SKM-1 (cell line): ENCODE results near the gene SYTL1.

Experiments used
- DNase-seq: peaks from one replicate; lab custom pipeline; 2025; ENCODE audit not compliant: unreplicated experiment; lab: John Stamatoyannopoulos, UW

SYTL1 gene

DNA sequence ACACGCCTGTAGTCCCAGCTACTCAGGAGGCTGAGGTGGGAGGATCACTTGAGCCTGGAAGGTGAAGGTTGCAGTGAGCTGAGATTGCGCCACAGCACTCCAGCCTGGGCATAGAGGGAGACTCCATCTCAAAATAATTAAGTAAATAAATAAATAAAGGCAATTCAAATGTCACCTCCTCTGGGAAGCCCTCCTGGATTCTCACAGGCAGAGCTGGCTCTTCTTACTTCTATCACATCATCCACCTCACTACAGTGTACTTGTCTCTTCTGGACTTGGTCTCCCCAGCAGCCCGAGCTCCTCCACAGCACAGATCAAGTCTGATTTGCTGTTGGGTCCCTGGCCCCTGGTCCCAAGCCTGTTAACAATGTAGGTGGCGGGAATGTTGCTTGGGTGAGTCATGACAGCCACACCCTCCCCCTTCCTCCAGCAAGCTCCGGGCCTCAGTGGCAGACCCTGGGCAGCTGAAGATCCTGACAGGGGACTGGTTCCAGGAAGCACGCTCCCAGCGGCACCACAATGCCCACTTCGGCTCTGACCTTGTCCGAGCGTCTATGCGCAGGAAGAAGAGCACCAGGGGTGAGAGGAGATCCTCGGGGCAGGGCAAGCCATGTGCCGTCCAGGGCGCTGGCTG lies 5.3 kb downstream of the SYTL1 start:
- no peak for DNase-seq

DNA sequence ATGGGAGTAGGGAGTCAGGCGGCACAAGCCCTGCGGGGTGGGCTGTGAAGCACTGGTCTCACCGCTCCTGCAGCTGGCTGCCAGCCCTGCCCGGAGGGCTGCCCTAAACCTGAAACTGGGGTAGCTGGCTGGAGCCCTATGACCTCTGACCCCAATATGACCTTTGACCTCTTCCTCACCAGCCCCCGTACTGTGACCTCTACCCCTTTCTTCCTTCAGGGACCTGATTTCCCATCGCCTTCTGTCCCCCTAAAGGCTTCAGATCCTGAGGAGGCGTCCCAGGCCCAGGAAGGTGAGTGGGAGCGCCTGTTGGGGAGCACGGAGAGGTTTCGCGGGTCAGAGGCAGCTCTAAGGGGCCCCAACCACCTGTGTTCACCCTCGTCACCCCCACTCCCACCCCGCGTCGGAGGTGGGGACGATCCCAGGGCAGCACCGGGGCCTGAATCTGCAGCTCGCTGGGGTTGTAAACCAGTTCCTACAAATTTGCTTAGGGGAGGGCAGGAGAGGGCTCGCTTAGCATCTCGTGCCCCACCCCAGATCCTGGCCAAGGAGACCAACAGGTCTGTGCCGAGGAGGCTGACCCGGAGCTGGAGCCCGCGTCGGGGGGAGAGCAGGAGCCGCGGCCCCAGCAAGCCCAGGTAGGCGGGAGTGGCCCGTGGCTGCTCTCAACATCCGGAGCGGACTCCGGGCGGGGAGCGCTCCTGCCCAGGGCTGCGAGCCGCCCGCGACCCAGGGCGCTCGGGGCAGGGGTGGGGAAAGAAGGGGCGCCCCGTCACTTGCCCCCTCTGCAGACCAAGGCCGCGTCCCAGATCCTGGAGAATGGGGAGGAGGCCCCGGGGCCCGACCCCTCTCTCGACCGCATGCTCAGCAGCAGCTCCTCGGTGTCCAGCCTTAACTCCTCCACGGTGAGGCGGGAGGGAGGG lies 7.3 kb downstream of the SYTL1 start:
- no peak for DNase-seq

DNA sequence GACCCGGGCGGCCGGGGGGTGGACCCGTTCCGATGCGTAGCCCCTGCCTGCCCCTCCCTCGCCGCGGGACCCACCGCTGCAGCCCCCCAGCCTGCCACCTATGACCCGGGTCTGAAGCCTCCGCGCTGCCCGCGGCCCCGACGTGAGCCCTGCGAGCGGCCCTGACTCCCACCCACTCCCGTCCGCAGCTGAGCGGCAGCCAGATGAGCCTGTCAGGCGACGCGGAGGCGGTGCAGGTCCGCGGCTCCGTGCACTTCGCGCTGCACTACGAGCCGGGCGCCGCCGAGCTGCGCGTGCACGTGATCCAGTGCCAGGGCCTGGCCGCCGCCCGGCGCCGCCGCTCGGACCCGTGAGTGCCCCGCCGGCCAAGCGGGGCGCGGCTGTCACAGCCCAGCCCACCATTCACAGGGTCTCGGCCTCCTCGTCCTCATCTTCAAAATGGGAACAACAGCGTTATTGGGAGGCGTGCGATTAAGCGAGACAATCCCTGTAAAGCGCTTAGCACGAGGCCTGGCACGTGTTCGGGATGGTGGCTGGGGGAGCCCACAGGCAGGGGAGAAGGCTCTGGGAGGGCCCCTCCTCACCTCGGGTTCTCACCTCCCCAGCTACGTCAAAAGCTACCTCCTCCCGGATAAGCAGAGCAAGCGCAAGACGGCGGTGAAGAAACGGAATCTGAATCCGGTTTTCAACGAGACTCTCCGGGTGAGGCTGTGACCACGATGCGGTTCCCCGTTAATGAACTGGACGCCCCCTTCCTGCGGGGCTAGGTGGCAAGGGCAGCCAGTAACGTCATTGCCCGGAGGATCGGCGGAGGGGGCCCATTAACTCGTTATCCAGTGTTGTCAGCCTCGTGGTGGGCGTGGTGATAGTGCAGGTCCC lies 8.2 kb downstream of the SYTL1 start:
- DNase-seq = no peak

DNA sequence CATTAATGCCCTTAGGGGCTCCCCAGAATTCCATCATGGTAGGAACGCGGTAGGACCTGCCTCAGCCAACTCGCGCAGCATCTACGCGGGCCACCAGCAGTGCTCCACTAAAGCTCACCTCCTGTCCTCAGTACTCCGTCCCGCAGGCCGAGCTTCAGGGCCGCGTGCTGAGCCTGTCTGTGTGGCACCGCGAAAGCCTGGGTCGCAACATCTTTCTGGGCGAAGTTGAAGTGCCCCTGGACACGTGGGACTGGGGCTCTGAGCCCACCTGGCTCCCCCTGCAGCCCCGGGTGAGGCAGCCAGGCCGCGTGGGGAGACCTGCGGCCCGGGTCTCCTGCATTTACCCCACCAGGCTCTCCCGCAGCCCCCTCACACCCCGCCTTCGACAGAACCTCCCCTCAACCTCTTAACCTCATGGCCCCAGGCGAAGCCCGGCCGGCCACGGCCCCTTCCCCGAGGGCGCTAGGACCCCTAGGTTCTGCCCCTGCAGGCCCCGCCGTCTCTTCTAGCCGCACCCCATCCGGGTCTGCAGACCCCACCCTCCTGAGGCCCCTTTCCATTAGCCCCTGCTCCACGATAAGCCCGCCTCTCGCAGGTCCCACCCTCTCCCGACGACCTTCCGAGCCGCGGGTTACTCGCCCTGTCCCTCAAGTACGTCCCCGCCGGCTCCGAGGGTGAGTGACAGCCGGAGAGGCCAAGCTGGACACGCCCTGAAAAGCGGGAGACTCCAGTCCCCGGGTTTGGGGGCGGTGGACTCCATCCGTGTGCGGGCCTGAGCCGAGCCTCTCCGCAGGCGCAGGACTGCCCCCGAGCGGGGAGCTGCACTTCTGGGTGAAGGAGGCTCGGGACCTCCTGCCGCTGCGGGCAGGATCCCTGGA lies 9.1 kb downstream of the SYTL1 start:
- DNase-seq = no peak

DNA sequence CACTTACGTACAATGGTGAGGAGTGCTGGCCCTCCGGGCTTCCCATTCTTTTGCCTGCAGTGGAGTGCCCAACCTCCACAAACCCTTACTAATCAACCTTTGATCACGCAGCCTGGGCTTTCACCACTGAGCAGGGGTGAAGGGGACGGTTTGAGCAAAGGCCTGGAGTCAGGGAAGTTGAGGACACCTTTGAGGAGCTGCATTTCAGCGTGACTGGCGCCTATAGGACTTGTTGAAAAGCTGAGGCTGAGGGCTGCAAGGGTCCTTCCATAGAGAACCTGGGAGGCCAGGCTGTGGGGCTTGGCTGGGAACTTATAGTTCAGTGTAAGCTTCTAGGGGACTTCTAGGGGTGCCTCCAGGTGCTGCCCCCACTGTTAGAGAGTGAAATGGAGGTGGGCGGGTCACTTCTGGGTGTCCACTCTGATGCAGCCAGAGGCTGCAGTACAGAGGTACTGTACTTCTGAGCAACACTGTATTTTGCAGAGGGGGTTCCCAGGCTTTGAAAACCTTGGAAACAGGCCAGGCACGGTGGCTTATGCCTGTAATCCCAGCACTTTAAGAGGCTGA lies 9.8 kb downstream of the SYTL1 start:
- no peak for DNase-seq

DNA sequence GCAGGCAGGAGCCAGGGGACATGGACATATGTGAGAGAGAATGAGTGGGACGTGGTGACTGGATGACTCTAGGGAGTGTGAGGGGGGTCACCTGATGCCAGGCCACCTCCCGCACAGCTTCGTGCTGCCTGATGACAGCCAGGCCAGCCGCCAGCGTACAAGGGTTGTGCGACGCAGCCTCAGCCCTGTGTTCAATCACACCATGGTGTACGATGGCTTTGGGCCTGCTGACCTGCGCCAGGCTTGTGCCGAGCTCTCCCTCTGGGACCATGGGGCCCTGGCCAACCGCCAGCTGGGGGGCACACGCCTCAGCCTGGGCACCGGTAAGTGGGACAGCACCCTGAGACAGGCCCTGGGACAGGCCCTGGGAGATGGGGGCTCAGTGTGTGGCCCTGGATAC lies 11.3 kb downstream of the SYTL1 start:
- DNase-seq = no peak

DNA sequence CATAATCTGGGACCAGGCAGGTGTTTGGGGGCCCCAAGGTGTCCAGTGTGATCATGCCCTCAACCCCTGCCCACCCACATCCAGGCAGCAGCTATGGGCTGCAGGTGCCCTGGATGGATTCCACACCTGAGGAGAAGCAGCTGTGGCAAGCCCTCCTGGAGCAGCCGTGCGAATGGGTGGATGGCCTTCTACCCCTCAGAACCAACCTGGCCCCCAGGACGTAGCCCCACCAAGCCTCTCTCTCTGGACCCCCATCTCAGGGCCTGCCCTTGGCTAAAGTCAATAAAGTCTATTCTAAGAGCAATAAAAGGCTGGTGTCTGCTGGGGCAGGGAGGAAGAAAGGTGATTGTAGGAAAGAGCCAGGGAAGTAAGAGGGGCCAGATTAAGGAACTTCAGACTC lies 11.8 kb downstream of the SYTL1 start:
- no peak for DNase-seq

DNA sequence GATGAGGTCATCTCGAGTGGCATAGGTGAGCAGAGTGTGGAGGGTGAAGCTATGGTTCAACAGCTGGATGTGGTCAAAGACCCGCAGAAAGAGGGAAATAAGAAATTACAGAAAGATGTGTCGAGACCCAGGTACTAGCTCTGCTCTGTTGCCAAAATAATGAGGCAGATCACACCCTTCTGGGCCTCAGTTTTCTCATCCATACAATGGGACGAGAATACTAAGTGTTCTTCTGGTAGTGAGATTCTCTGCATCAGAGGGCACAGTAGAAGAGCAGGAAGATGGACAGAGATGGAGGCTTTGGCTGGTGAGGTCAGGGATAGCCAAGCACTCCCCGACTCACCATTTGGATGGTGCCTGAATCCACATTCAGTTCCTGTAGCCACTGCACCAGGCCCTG lies 13.9 kb downstream of the SYTL1 start:
- DNase-seq = no peak

DNA sequence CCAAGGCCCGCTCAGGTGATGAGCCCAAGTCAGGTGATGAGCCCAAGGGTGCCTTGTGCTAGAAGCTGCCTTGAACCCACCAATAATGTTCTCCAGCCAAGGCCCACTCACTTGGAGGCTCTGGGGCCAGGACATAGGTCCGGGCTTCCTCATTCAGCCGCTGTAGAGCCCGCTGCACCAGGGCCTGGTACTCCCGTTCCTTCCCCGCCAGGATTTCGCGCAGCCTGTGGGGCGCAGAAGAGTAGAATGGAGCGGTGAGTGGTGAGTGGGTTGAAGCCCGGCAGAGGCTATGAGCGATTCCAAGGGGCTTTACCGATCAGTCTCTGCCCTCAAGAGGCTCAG lies 14.4 kb downstream of the SYTL1 start:
- no peak for DNase-seq

DNA sequence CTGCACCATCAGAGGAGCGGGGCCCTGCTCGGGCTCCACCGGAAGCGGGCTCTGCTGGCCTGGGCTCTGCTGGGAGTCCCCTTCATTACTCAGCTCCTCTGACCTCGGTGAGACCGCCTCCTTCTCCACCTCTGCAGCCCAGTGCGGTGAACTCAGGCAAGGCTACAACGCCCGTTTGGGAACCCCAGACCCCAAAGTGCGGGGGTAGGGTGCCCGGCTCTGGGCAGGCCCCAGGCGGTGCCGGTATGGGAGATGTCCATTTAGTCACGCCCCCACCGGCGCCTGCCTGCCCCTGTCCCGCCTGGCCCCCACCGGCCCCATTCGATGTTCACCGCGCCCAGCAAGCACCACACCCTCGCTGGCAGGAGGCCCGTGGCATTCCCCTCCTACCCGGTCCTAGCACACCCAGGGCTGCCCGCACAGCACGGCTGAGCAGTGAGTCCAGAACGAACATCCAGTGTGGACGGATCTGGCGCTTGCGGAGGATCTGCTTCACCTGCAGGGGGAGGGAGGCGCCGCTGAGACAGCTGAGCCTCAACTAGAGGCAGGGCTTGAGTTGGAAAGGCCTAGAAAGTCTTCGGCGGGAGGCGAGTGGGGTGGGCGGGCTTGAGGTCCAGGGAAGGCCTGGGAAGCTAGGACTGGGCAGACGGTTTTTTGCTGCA lies 14.9 kb downstream of the SYTL1 start:
- no peak for DNase-seq

DNA sequence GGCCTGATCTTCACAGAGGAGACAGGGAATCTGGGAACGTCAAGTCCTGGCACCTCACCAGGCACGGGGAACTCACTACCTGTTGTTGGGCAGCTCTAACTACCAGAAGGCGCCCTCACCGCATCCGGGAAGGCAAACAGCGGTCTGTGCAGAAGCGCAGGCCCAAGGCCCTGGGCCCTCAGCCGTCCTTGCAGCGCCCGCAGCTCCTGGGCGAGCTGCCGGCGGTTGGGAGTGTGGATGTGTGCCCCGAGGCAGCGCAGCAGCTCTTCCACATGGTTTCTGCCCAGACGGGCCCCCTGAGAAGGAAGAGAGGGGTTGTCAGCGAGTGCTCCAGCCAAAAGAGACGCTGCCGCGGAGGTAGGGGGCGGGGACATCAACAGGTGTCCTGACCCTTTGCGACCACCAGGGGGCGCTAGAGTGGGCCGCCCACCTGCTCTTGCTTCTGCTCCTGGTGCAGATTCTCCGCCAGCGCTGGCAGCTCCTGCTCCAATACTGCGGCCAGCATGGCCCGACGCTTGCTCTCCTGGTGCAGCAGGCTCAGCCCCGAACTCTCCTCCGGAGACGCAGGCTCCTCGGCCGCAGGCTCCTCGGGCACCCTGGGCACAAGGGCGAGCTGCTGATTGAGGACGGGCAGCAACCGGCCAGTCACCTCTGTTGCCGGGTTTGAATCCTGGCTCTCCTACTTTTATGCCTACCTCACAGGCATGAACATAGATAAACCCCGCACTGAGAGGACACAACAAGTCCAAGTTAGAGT lies 15.6 kb downstream of the SYTL1 start:
- DNase-seq = peak; percentile 45

DNA sequence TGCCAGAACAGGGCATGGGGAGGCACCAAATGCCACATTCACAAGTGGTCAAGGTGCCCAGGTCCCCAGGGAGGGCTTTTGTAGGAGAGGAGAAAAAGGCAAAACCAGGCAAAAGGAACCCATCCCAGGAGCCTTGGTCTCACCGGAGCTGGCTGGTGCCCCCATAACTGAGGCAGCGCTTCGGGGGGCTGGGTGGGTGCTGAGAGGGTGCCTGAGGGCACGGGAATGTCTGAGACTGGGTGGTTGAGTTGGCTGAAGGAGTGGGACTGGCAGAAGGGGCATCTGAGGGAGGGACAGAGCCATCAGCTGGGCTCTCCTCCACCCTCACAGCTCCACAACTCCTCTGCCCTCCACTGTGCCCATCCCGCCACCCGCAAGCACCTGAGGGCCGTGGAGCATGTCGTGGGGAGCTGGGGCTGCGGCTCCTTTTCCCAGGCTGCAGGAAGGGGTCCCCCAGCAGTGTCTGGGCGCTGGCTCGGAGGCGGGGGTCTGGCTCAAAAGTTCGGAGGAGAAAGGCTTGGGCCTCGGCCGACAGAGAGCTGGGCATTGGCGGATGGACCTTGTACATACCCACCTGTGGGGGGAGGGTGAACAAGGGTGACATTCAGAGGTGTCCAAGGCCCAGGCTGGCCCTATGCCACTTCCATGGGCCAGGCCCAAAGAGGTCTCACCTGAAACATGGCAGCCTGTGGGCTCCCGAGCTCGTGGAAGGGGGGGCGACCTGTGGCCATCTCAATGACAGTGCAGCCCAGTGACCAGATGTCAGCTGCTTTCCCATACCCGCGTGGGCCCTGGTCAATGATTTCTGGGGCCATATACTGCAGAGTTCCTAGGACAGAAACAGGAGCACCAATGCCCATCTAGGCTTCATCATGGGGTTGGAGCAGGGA lies 16.5 kb downstream of the SYTL1 start:
- DNase-seq = no peak

DNA sequence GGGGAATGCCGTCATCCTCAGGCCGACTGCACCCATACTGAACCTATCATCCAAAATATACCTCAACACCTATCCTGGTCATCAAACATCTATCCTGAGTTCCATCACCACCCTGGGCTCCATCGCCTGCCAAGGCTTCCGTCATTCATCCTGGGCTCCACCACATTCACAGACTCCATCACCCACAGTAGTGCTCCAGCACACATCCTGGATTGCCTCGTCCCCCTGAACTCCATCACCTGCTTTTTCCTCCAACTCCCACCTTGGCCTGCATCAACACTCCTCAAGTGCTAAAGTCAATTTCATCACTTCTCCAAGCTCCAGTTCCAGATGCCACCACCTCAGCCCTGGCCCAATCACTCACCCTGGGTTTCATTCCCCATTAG lies 17.1 kb downstream of the SYTL1 start:
- no peak for DNase-seq

DNA sequence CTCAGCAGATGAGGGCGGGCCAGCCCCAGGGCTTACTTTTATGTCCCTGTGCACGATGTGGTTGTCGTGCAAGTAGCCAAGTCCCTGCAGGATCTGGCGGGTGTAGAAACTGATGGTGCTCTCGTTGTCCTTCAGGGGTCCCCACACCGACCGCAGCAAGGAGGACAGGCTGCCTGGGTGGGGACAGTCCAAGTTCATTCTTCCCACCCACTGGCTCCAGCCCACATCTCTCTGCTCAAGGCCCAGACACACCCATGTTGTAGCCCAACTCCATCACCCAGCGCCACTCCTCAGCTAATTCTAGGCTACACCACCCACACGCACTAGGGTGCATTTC lies 18.0 kb downstream of the SYTL1 start:
- no peak for DNase-seq

DNA sequence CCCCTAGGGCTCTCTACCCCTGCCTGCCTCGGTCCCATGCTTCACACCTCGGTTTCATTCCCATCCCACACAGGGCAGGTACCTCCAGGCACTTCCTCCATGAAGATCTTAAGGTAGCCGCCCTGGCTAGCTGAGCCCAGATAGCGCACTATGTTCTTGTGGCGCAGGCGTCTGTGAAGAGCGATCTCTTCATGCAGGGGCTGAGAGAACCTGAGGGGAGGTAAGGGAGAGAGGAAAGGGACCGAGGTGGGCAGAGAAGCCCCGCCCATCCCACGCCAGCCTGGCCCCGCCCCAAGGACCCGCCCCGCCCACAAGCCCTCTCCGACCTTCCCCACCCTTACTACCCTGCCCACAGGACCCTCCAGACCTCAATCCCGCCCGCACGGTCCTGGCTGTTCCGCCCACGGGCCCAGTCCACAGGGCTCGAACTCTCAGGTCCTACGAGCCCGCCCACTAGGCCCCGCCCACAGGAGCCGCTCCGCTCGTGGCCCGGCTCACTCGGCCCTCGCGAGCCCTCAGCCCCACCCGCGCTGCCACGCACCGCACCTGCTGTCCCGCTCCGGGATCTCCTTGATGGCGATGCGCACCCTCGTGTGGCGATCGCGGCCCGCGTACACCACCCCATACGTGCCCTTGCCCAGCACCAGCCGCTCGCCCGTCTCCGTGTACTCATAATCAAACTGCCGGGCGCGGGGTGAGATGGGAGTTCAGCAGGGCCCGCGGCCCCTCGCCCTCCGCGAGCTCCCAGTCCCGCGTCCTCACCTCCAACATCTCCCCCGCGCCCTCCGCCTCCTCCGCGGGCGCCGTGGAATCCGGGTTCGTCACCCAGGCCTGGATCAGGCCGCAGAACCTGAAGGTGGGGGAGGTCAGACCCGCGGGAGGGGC lies 18.6 kb downstream of the SYTL1 start:
- DNase-seq = no peak

DNA sequence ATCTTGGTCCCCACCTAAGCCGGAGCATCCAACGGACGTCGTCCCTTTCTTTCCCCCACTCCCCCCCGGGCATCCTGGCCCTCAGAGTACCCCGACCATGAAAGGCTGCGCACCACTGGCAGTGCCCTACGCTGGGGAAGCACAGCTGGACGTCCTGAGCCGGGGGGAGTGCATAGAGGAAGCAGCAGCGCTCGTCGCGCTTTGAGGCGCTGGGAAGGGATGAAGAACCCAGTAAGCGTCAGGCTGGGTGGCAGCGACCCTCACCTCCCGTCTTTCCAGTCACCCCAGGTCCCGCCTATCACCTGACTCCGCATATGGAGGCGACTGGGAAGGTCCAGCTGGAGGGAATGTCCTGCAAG lies 19.2 kb downstream of the SYTL1 start:
- DNase-seq = no peak

DNA sequence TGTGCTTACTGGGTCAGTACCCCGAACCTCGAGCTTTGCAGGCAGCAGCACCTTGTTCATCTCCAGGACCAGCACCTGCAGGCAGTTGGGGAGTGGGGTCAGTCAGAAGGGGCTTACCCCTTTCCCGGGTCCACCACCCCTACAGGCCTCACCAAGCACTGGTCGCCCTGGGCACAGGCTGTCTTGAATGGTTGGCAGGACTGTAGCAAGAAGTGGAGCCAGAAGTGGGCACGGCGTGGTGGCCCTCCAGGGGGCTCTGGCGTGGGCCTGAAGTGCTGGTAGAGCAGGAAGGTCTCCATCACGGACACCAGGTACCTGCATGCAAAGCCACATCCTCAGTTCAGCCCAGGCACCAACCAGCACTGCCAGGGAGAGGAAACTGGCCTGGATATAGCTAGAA lies 19.7 kb downstream of the SYTL1 start:
- DNase-seq = no peak
